Natural killer cell treated with Interleukin-12 subunit alpha and Interleukin-12 subunit beta and Interleukin-15 and Interleukin-18, amount 100 ng/mL, for 72 hours (primary cell): Measurements from ENCODE around the gene ATOX1. TPM values are rescaled to one million over a fixed set of nuclear protein-coding genes. Genes with fewer than 3 reads are reported as not detected.
"Not testable (repeated sequence)": the region's sequence is repeated elsewhere in the genome, so short reads cannot be mapped to it uniquely, and the experiment has no call there.

Experiments
- ATAC-seq, 2 donors: fragments of 150-1000 bp; cut with Tn5 transposase in 1 of 2; sonication (Bioruptor Pico), chemical (Tn5 transposase) in 1 of 2; 2 replicates each; pipeline ENCODE4 v1.10.0; 2021
- DNase-seq: peaks from one replicate; pipeline ENCODE4 v3.0.0; 2022; ENCODE audit warnings: low spot score
- H3K27ac Mint-ChIP-seq, 2 donors: 1 replicate in 1 of 2; 2 replicates in 1 of 2; pipeline ENCODE4 v1.8.0; 2022; ENCODE audit warnings: mixed read lengths in 2 of 2, mild to moderate bottlenecking in 1 of 2, moderate library complexity in 1 of 2
- H3K27me3 Mint-ChIP-seq, 2 donors: 1 replicate in 1 of 2; 2 replicates in 1 of 2; pipeline ENCODE4 v1.8.0; 2022; ENCODE audit warnings: mixed read lengths in 2 of 2
- H3K36me3 Mint-ChIP-seq: one replicate; pipeline ENCODE4 v1.8.0; 2022; ENCODE audit warnings: mixed read lengths
- H3K4me1 Mint-ChIP-seq, 2 donors: 1 replicate in 1 of 2; 2 replicates in 1 of 2; pipeline ENCODE4 v1.8.0; 2022; ENCODE audit warnings: low read depth in 2 of 2, mixed read lengths in 2 of 2, mild to moderate bottlenecking in 1 of 2
- H3K4me3 Mint-ChIP-seq: one replicate; pipeline ENCODE4 v1.8.0; 2022; ENCODE audit warnings: mixed read lengths
- H3K9me3 Mint-ChIP-seq: 2 replicates; pipeline ENCODE4 v1.8.0; 2022; ENCODE audit warnings: mixed read lengths
- total RNA-seq, 2 donors: library from RNA; stranded (reverse); gene quantifications; one replicate each; pipeline ENCODE4 v1.2.3, GENCODE V29; 2022

ATOX1 gene
- total RNA-seq, 2 donors from 2014 or later: 60.0 to 84.9 TPM

GRCh38 chr5:151709109-151709735 lies 49.2 kb downstream of the ATOX1 start:
- H3K4me1 Mint-ChIP-seq: no peaks in the 10 kb centered on the region
- no peak overlapping the region for H3K4me3 Mint-ChIP-seq
- DNase-seq: no peak
- no peaks in the 10 kb centered on the region for H3K36me3 Mint-ChIP-seq
- H3K9me3 Mint-ChIP-seq: peaks cover 3% of the 10 kb centered on the region
- H3K27me3 Mint-ChIP-seq: peaks cover 14 to 23% of the 10 kb centered on the region in 2 donors
- H3K27ac Mint-ChIP-seq: no peak overlapping the region
- ATAC-seq: no peak

GRCh38 chr5:151708126-151708525 lies 50.3 kb downstream of the ATOX1 start:
- no peaks in the 10 kb centered on the region for H3K4me1 Mint-ChIP-seq
- no peak overlapping the region for H3K4me3 Mint-ChIP-seq
- ATAC-seq (no peak), DNase-seq (no peak)
- H3K9me3 Mint-ChIP-seq: peaks cover 3% of the 10 kb centered on the region
- no peaks in the 10 kb centered on the region for H3K36me3 Mint-ChIP-seq
- H3K27me3 Mint-ChIP-seq: peaks cover 14 to 21% of the 10 kb centered on the region in 2 donors
- H3K27ac Mint-ChIP-seq: no peak overlapping the region

- Mint-ChIP-seq H3K4me3 (no peak overlapping the region), H3K4me1 (no peaks in the 10 kb centered on the region), H3K27ac (no peak overlapping the region), H3K36me3 (no peaks in the 10 kb centered on the region), H3K9me3 (peaks cover 3% of the 10 kb centered on the region), H3K27me3 (peaks cover 11 to 16% of the 10 kb centered on the region in 2 donors)
- ATAC-seq: no peak
- no peak for DNase-seq
Observed at GRCh38 chr5:151707567-151707966, 50.9 kb downstream of the ATOX1 start.

- no peaks in the 10 kb centered on the region for H3K36me3 Mint-ChIP-seq
- no peak overlapping the region for H3K4me3 Mint-ChIP-seq
- peaks cover 3% of the 10 kb centered on the region for H3K9me3 Mint-ChIP-seq
- no peak for ATAC-seq
- H3K27me3 Mint-ChIP-seq: peaks cover 8 to 9% of the 10 kb centered on the region in 2 donors
- no peak for DNase-seq
- H3K27ac Mint-ChIP-seq: no peak overlapping the region
- no peaks in the 10 kb centered on the region for H3K4me1 Mint-ChIP-seq
Observed at GRCh38 chr5:151706906-151707305, 51.5 kb downstream of the ATOX1 start.

- no peaks in the 10 kb centered on the region for H3K9me3 Mint-ChIP-seq
- H3K36me3 Mint-ChIP-seq: no peaks in the 10 kb centered on the region
- DNase-seq: no peak
Observed at GRCh38 chr5:151703780-151704179, 54.7 kb downstream of the ATOX1 start.

GRCh38 chr5:151703227-151703626 lies 55.2 kb downstream of the ATOX1 start:
- no peaks in the 10 kb centered on the region for H3K4me1 Mint-ChIP-seq
- no peak overlapping the region for H3K27ac Mint-ChIP-seq
- H3K27me3 Mint-ChIP-seq: no peaks in the 10 kb centered on the region
- ATAC-seq (no peak), DNase-seq (no peak)
- H3K9me3 Mint-ChIP-seq: no peaks in the 10 kb centered on the region
- no peaks in the 10 kb centered on the region for H3K36me3 Mint-ChIP-seq
- H3K4me3 Mint-ChIP-seq: no peak overlapping the region

More at GRCh38 chr5:151703780-151704179, 54.7 kb downstream of the ATOX1 start:
- H3K27ac Mint-ChIP-seq: no peak overlapping the region
- no peaks in the 10 kb centered on the region for H3K4me1 Mint-ChIP-seq
- H3K4me3 Mint-ChIP-seq: no peak overlapping the region
- no peaks in the 10 kb centered on the region for H3K27me3 Mint-ChIP-seq
- ATAC-seq: no peak

DNA sequence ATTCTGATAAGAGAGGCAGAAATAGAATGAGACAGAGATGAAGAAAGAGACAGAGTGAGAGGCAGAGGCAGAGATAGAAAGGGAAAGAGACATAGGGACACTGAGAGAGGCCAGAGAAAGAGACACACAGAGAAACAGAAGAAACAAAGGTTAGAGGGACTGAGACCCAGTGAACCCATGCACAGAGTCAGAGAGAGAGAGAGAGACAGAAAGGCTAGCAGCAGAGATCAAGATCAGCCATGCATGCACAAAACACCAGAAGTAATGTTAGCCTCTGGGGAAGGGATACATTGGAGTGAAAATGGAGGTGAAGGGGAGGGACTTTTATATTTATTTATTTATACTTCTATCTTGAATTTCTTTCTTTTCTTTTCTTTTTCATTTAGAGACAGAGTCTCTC lies 57.6 kb downstream of the ATOX1 start:
- Mint-ChIP-seq H3K27ac (no peak overlapping the region), H3K36me3 (no peaks in the 10 kb centered on the region), H3K4me3 (no peak overlapping the region), H3K4me1 (no peaks in the 10 kb centered on the region), H3K27me3 (no peaks in the 10 kb centered on the region), H3K9me3 (no peaks in the 10 kb centered on the region)
- no peak for DNase-seq
- ATAC-seq: no peak

GRCh38 chr5:151700296-151700695 lies 58.1 kb downstream of the ATOX1 start:
- ATAC-seq: no peak
- no peaks in the 10 kb centered on the region for H3K9me3 Mint-ChIP-seq
- no peaks in the 10 kb centered on the region for H3K27me3 Mint-ChIP-seq
- no peak overlapping the region for H3K27ac Mint-ChIP-seq
- no peaks in the 10 kb centered on the region for H3K36me3 Mint-ChIP-seq
- H3K4me1 Mint-ChIP-seq: no peaks in the 10 kb centered on the region
- no peak overlapping the region for H3K4me3 Mint-ChIP-seq
- DNase-seq: no peak

DNA sequence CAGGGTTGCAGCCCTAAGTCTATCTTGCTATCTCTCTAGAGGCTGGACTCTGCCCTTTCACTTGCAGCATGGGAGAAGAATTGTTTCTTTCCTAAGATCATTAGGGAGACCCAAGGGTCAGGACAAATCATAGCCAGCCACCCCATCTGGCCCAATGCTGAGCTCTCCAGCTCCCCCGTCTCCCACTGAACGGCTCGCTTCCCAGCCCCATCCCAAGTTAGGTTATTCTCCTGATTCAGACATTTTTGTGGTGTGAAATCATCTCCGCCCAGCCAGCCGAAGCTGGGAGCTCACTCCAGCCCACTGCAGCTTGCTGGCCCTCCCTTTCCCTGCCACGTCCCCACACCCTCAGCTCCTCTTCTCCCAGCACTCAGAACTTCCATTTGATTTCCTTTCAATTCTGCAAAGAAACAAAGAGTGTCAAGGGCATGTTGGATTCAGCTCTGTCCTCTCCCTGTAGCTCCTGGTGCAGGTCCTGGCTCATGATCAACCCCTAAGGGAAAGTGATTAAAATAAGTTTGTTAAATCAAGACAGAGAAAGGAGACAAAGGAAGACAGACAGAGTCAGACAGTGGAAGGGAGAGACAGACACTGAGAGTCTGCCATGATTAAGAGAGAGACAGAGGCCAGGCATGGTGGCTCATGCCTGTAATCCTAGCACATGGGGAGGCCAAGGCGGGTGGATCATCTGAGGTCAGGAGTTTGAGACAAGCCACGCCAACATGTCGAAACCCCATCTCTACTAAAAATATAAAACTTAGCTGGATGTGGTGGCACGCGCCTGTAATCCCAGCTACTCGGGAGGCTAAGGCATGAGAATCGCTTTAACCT lies 59.1 kb downstream of the ATOX1 start:
- Mint-ChIP-seq H3K4me1 (no peaks in the 10 kb centered on the region), H3K9me3 (no peaks in the 10 kb centered on the region), H3K27me3 (no peaks in the 10 kb centered on the region), H3K27ac (no peak overlapping the region), H3K4me3 (no peak overlapping the region), H3K36me3 (no peaks in the 10 kb centered on the region)
- no peak for DNase-seq
- no peak for ATAC-seq

- not testable (repeated sequence) for H3K4me3 Mint-ChIP-seq, H3K36me3 Mint-ChIP-seq, H3K27me3 Mint-ChIP-seq, DNase-seq, ATAC-seq, H3K4me1 Mint-ChIP-seq, H3K27ac Mint-ChIP-seq, H3K9me3 Mint-ChIP-seq
Observed at GRCh38 chr5:151698081-151698480, 60.4 kb downstream of the ATOX1 start.

DNA sequence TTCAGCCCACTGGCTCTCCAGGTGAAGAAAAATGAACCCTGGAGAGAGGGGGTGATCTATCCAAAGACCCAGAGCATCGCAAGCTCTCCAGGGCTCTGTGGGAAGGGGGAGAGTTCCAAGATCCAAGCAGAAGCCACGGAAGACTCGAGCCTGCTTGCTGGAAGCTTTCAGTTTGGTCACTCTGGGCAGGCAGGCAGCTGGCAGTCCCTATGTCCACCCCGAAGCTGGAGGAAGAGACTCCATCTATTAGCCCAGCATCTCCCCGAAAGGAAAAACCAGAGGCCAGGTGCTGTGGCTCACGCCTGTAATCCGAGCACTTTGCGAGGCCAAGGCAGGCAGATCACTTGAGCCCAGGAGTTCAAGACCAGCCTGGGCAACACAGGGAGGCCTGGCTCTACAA lies 61.0 kb downstream of the ATOX1 start:
- DNase-seq (no peak), ATAC-seq (no peak)
- Mint-ChIP-seq H3K4me3 (no peak overlapping the region), H3K4me1 (no peaks in the 10 kb centered on the region), H3K36me3 (no peaks in the 10 kb centered on the region), H3K9me3 (no peaks in the 10 kb centered on the region), H3K27me3 (no peaks in the 10 kb centered on the region), H3K27ac (no peak overlapping the region)

DNA sequence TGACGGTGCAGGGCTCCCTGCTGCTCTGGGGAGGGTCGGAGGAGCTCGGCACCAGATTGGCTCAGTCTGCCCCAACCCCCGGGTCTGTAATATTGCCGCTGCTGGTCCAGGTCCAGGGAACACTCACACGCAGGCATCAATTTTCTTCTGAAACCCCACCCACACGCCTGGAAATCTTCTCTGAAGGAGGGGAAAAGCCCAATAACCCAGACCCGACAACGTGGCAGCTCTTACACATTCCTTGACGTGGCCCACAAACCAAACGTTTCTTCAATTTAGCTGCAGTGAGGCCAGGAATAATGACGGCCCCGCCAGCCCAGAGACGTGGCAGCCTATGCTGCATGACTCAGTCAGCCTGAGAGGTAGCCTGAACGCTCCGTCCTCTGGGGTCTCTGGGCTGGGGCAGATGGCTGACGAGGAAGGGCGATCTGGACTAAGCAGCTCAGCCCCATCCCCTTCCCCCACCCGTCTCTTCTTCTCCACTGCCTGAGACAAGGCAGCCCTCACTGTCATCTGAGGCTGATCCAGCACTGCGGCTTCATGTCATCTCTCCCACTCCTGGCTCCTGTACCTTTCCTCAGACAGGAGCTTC lies 61.9 kb downstream of the ATOX1 start:
- ATAC-seq (no peak), DNase-seq (no peak)
- H3K36me3 Mint-ChIP-seq: no peaks in the 10 kb centered on the region
- no peaks in the 10 kb centered on the region for H3K27me3 Mint-ChIP-seq
- no peaks in the 10 kb centered on the region for H3K9me3 Mint-ChIP-seq
- no peaks in the 10 kb centered on the region for H3K4me1 Mint-ChIP-seq
- no peak overlapping the region for H3K4me3 Mint-ChIP-seq
- H3K27ac Mint-ChIP-seq: no peak overlapping the region

DNA sequence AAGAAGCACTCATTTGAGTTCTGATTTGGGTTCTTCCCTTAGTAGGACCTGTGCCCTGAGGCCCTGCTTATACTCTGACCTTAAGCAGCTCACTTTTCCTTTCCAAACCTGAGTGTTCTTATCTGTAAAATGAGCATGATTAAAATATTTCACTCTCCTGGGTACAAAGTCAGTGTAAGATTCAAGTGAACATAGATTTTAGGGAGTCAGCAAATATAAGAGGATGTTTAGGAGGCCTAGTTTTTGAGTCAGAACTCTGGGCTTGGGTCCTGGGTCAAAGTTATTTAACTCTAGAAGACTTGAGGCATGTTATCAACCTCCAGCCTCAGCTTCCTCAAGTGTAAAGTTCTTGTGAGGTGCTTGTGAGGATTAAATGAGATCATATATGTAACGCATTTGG lies 63.0 kb downstream of the ATOX1 start:
- Mint-ChIP-seq H3K9me3 (no peaks in the 10 kb centered on the region), H3K27ac (no peak overlapping the region), H3K36me3 (no peaks in the 10 kb centered on the region), H3K27me3 (no peaks in the 10 kb centered on the region), H3K4me3 (no peak overlapping the region), H3K4me1 (no peaks in the 10 kb centered on the region)
- DNase-seq: no peak
- no peak for ATAC-seq

DNA sequence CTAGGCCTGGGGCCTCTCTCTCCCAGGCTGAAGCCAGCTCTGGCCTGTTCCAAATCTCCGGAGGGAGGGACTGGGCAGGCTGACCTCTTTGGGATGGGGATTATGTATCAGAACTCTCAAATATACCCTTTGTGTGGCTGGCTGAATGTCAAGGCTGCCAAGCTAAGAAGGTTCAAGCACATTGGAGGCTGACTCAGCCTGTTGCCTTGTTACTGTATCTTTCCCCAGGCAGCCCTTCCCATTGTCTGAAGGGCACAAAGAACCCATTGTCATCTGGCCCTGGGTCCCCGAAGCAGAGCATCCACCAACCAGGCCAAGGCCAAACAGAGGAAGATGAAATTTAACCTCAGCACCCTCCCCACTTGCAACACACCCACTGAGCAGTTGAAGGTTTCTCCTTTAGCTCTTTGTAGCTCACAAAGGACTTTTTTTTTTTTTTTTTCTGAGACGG lies 64.4 kb downstream of the ATOX1 start:
- H3K9me3 Mint-ChIP-seq: no peaks in the 10 kb centered on the region
- H3K4me1 Mint-ChIP-seq: no peaks in the 10 kb centered on the region
- DNase-seq: no peak
- H3K36me3 Mint-ChIP-seq: no peaks in the 10 kb centered on the region
- H3K4me3 Mint-ChIP-seq: no peak overlapping the region
- no peak for ATAC-seq
- H3K27me3 Mint-ChIP-seq: peaks cover under 1 to 3% of the 10 kb centered on the region in 2 donors
- no peak overlapping the region for H3K27ac Mint-ChIP-seq
